Effector memory CD8-positive, alpha-beta T cell (primary cell): Measurements from ENCODE around the gene TMED5.
A peak's percentile ranks its signal among the peaks of the same experiment; 100 is the strongest.
"Not testable (repeated sequence)": the region's sequence is repeated elsewhere in the genome, so short reads cannot be mapped to it uniquely, and the experiment has no call there.

Source experiments
- ATAC-seq: fragments of 150-1000 bp; cut with Tn5 transposase; replicated peaks from 2 replicates; pipeline ENCODE4 v1.10.0; 2021; ENCODE audit warnings: mild to moderate bottlenecking, moderate library complexity
- DNase-seq, 3 experiments: peaks; one replicate each; pipeline ENCODE4 v3.0.0; 2021
- H3K27ac Mint-ChIP-seq, 2 donors: one replicate each; pipeline ENCODE4 v1.8.0; 2022; ENCODE audit warnings: mild to moderate bottlenecking in 2 of 2, mixed read lengths in 2 of 2, moderate library complexity in 2 of 2
- H3K27me3 Mint-ChIP-seq, 2 donors: one replicate each; pipeline ENCODE4 v1.8.0; 2022; ENCODE audit warnings: mixed read lengths in 2 of 2
- H3K36me3 Mint-ChIP-seq: one replicate; pipeline ENCODE4 v1.8.0; 2022; ENCODE audit warnings: mild to moderate bottlenecking, moderate library complexity, mixed read lengths; ENCODE audit not compliant: insufficient read depth
- H3K4me1 Mint-ChIP-seq, 2 donors: one replicate each; pipeline ENCODE4 v1.8.0; 2022; ENCODE audit warnings: low read depth in 2 of 2, mixed read lengths in 2 of 2
- H3K4me3 Mint-ChIP-seq, 2 donors: one replicate each; pipeline ENCODE4 v1.8.0; 2022; ENCODE audit warnings: mild to moderate bottlenecking in 2 of 2, mixed read lengths in 2 of 2, moderate library complexity in 2 of 2
- H3K9me3 Mint-ChIP-seq, 2 donors: one replicate each; pipeline ENCODE4 v1.8.0; 2022; ENCODE audit warnings: mixed read lengths in 2 of 2

Gene TMED5

DNA sequence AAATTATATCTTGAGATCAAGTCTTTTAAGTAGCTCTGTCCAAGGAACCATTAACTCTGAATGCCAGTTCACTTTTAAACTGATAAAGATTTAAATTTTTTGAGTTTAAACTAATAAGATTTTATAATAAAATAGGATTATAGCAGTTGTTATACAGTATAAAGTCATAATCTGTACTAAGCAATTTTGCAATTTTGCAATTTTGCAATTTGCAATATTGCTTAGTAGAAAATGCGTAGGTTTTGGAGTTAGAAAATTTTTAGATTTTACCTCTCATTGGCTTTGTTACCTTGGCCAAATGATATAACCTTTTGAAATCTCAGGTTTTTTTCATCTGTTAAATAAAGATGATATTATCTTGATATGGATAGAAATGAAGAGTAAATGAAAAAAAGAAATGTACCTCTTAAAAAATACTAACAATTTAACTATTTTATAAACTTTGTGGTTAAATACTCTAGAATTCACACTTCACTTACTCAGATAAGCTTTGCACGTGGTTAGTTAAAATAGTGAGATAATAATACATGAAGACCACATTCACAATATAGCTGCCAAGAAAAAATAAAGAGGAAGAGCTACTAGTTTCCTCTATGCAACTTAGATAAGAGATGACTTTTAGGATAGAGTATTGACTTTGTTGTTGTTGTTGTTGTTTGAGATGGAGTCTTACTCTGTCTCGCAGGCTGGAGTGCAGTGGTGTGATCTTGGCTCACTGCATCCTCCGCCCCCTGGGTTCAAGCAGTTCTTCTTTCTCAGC lies 14.2 kb upstream of the TMED5 start:
- ATAC-seq: peak; percentile 43
- H3K4me3 Mint-ChIP-seq: no peak overlapping the region
- peaks cover 5% of the 10 kb centered on the region for H3K36me3 Mint-ChIP-seq
- no peak for DNase-seq
- H3K9me3 Mint-ChIP-seq: no peaks in the 10 kb centered on the region
- H3K27ac Mint-ChIP-seq: peak overlapping the region in 1 of 2 donors; percentile 67
- no peaks in the 10 kb centered on the region for H3K27me3 Mint-ChIP-seq
- H3K4me1 Mint-ChIP-seq: peaks cover 4 to 12% of the 10 kb centered on the region in 2 donors

DNA sequence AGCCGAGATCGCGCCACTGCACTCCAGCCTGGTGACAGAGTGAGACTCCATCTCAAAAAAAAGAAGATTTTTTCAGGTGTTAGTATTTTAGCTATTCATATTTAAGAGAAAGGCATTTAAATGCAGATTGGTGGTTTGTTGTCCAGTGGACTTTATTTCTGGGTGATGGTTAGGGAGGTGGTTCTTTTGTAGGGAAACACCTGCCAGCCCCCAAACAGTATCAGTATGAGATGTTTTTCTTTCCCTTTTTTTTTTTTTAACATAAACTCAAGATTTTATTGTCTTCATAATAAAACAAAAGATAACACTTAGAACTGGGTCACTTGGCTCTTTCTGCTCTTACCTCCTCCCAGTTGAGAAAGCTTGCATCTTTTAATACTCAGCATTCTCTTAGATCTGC lies 10.2 kb upstream of the TMED5 start:
- peaks cover 6 to 13% of the 10 kb centered on the region in 2 donors for H3K4me1 Mint-ChIP-seq
- no peak overlapping the region for H3K27ac Mint-ChIP-seq
- H3K27me3 Mint-ChIP-seq: no peaks in the 10 kb centered on the region
- no peak overlapping the region for H3K4me3 Mint-ChIP-seq
- DNase-seq (no peak), ATAC-seq (no peak)
- H3K36me3 Mint-ChIP-seq: no peaks in the 10 kb centered on the region
- H3K9me3 Mint-ChIP-seq: no peaks in the 10 kb centered on the region

DNA sequence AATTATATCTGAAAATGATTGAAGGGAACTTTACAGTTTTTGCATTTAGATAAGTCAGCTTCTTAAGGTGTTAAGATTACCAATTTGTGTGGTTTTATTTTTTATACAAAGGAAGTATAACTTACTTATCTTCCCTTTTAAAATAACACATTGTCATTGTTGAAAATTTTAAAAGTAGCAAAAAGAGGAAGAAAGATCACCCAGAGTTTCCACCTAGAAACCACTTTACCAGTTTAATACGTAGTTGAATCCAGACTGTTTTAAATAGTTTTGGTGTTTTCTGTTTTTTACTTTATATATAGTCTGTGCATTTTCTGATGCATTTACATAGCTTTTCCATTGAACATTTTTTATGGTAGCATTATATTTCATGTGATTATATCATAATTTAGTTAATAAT lies 6.5 kb upstream of the TMED5 start:
- Mint-ChIP-seq H3K27me3 (no peaks in the 10 kb centered on the region), H3K4me1 (peaks cover 9 to 12% of the 10 kb centered on the region in 2 donors), H3K27ac (no peak overlapping the region), H3K36me3 (peaks cover 3% of the 10 kb centered on the region), H3K9me3 (no peaks in the 10 kb centered on the region), H3K4me3 (no peak overlapping the region)
- DNase-seq (no peak), ATAC-seq (no peak)

DNA sequence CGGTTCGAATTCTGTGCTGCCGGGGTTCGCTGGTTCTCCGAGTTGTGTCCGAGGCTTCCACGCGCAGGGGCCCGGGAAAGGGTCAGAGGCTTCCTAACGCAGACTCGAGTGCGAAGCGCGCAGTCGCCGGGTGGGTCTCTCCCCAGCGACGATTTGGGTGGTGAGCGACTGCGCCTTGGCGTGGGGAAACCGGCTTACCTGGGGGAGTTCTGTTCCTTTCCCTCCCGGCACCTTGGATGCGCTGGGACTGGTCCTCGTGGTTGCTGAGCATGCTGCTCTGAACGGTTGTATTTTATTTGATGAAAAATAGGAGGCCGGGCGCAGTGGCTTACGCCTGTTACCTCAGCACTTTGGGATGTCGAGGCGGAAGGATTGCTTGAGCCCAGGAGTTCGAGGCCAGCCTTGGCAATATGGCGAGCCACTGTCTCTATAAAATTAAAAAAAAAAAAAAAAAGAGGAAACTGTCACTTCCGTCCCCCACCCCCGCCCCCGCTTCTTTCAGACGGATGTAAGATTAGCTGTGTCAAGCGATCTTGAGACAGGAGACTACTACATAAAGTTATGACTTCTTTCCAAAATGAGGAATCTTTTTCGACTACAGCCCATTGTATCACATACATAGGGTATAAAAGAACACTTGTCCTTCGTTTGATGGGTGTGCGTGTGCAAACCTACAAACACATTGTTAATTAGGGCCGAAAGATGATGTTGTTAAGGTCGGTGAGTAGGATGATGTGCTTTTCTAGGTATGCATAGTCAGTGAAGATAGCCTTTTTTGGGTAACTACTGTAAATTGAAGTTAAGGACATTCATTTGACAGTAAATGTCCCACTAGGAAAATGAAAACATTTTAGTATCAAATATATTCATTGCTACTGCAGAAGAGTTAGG lies 755 bp upstream of the TMED5 start, which contains the start of gene CCDC18:
TSS of gene CCDC18 (plus strand) at position 2 of the 891 bp plus-strand sequence. CDS start 2,638 bp downstream, outside the sequence.
- Mint-ChIP-seq H3K9me3 (no peaks in the 10 kb centered on the region), H3K36me3 (peaks cover 36% of the 10 kb centered on the region), H3K27ac (peak within 1 kb of the TSS; percentile 97), H3K4me3 (peak within 1 kb of the TSS; percentile 88 to 99), H3K27me3 (no peaks in the 10 kb centered on the region), H3K4me1 (peaks cover 25 to 34% of the 10 kb centered on the region in 2 donors)
- DNase-seq (peak in 1 of 3 experiments; percentile 54), ATAC-seq (peak; percentile 42)

DNA sequence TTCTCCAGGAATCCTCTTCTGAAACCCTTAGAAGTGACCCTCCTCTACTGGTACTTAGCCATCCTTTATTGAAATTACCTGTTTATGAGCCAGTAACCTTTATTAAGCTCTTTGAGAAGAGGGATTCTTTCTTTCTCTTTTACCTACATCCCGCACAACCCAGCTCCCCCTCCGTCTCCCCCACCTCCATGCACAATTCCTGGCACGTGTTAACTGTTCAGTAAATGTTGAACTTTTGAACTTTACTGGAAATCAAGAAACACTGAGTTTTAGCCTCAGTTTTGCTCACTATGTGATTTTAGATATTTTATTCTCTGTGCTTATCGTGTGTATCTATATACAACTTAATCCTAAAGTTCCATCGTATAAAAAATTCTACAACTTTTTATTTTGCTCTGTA lies 1.8 kb downstream of the TMED5 start:
- ATAC-seq: no peak
- H3K4me3 Mint-ChIP-seq: peak overlapping the region; percentile 88 to 99
- H3K27ac Mint-ChIP-seq: peak overlapping the region; percentile 97
- H3K36me3 Mint-ChIP-seq: peaks cover 36% of the 10 kb centered on the region
- H3K9me3 Mint-ChIP-seq: no peaks in the 10 kb centered on the region
- no peaks in the 10 kb centered on the region for H3K27me3 Mint-ChIP-seq
- H3K4me1 Mint-ChIP-seq: peaks cover 27 to 43% of the 10 kb centered on the region in 2 donors
- no peak for DNase-seq

DNA sequence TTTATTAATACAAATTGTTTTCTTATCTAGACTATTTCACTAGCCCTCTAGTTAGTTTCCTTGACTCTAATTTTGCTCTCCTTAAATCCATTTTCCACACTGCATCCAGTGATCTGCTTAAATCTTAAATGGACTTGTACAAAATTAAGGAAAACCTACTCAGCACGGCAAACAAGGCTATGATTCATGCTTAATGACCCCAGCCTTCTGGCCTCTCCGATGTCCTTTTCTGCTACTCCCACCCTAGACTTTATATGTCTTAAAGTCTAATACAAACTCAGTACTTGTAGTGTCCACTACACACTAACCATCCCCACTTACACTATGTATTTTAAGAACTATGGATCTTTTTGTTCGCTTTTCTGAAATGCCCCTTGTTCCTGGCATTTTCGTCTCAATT lies 2.2 kb downstream of the TMED5 start:
- Mint-ChIP-seq H3K36me3 (peaks cover 36% of the 10 kb centered on the region), H3K27ac (peak overlapping the region; percentile 97), H3K9me3 (no peaks in the 10 kb centered on the region), H3K4me1 (peaks cover 30 to 48% of the 10 kb centered on the region in 2 donors), H3K4me3 (peak overlapping the region; percentile 88 to 99), H3K27me3 (no peaks in the 10 kb centered on the region)
- ATAC-seq (no peak), DNase-seq (no peak)

DNA sequence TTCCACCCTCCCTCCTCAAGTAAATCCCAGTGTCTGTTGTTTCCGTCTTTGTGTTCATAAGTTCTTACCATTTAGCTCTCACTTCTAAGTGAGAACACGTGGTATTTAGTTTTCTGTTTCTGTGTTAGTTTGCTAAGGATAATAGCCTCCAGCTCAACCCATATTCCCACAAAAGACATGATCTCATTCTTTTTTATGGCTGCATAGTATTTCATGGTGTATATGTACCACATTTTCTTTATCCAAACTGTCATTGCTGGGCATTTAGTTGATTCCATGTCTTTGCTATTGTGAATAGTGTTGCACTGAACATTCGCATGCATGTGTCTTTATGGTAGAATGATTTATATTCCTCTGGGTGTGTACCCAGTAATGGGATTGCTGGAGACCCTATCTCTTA lies 5.6 kb downstream of the TMED5 start:
- H3K27me3 Mint-ChIP-seq, DNase-seq, H3K27ac Mint-ChIP-seq, ATAC-seq, H3K9me3 Mint-ChIP-seq: not testable (repeated sequence)
- peaks cover 48 to 70% of the 10 kb centered on the region in 2 donors for H3K4me1 Mint-ChIP-seq
- H3K4me3 Mint-ChIP-seq: peak overlapping the region in 1 of 2 donors; percentile 79
- H3K36me3 Mint-ChIP-seq: peaks cover 16% of the 10 kb centered on the region

DNA sequence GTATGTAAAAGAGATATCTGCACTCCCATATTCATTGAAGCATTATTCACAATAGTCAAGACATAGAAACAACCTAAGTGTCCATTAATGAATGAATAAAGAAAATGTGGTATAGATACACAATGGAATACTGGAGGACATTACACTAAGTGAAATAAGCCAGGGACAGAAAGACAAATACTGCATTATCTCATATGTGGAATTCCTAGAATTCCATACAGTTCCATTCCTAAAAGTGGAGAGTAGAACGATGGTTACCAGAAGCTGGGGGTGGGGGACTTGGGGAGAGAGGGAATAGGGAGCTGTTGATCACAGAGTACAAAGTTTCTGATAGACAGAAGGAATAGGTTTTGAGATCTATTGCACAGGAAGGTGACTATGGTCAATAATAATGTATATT lies 7.4 kb downstream of the TMED5 start:
- DNase-seq (no peak), ATAC-seq (no peak)
- Mint-ChIP-seq H3K36me3 (peaks cover 13% of the 10 kb centered on the region), H3K9me3 (peaks cover 0 to 3% of the 10 kb centered on the region in 2 donors), H3K27me3 (no peaks in the 10 kb centered on the region), H3K4me3 (peak overlapping the region; percentile 79 to 84), H3K27ac (peak overlapping the region in 1 of 2 donors; percentile 58), H3K4me1 (peaks cover 50 to 73% of the 10 kb centered on the region in 2 donors)

DNA sequence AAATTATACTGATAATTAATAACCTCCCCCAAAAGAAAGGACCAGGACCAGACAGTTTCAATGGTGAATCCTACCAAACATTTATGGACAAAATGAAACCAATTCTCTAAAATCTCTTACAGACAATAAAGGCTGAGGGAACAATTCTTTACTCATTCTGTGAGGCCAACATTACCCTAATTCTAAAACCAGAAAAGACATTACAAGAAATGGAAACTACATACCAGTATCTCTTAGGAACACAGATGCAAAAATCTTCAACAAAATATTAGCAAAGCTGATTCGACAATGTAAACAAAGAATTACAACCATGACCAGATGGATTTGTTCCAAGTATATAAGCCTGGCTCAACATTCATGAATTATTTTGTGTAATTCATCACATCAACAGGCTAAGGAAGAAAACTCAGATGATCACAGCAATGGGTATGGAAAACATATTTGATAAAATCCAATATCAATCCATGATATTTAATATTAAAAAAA lies 8.6 kb downstream of the TMED5 start:
- DNase-seq (no peak), ATAC-seq (no peak)
- Mint-ChIP-seq H3K4me1 (peaks cover 55 to 77% of the 10 kb centered on the region in 2 donors), H3K27ac (peak overlapping the region; percentile 58 to 87), H3K9me3 (peaks cover 0 to 9% of the 10 kb centered on the region in 2 donors), H3K27me3 (no peaks in the 10 kb centered on the region), H3K4me3 (peak overlapping the region; percentile 79 to 84), H3K36me3 (peaks cover 5% of the 10 kb centered on the region)

DNA sequence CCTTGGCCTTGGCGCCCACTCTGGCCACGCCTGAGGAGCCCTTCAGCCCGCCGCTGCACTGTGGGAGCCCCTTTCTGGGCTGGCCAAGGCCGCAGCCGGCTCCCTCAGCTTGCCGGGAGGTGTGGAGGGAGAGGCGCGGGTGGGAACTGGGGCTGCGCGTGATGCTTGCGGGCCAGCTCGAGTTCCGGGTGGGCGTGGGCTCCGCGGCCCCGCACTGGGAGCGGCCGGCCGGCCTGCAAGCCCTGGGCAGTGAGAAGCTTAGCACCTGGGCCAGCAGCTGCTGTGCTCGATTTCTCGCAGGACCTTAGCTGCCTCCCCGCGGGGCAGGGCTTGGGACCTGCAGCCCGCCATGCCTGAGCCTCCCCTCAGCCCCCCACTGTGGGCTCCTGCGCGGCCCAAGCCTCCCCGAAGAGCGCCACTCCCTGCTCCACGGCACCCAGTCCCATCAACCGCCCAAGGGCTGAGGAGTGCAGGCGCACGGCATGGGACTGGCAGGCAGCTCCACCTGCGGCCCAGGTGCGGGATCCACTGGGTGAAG lies 10.0 kb downstream of the TMED5 start:
- H3K4me1 Mint-ChIP-seq: peaks cover 56 to 81% of the 10 kb centered on the region in 2 donors
- H3K9me3 Mint-ChIP-seq, H3K36me3 Mint-ChIP-seq: not testable (repeated sequence)

DNA sequence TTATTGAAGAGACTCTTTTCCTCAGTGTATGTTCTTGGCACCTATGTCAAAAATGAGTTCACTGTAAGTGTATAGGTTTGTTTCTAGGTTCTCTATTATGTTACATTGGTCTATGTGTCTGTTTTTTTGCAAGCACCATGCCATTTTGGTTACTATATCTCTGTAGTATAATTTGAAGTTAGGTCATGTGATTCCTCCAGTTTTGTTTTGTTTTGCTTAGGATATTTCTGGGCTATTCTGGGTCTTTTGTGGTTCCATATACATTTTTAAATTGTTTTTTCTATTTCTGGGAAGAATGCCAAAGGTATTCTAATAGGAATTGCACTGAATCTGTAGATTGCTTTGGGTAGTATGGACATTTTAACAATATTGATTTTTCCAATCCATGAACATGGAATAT lies 13.2 kb downstream of the TMED5 start:
- H3K27me3 Mint-ChIP-seq: no peaks in the 10 kb centered on the region
- H3K4me1 Mint-ChIP-seq: peaks cover 44 to 71% of the 10 kb centered on the region in 2 donors
- peaks cover 0 to 9% of the 10 kb centered on the region in 2 donors for H3K9me3 Mint-ChIP-seq
- no peak overlapping the region for H3K4me3 Mint-ChIP-seq
- peaks cover 10% of the 10 kb centered on the region for H3K36me3 Mint-ChIP-seq
- no peak overlapping the region for H3K27ac Mint-ChIP-seq
- no peak for ATAC-seq
- DNase-seq: no peak

More for the DNA sequence above, 10.0 kb downstream of the TMED5 start:
- DNase-seq, ATAC-seq, H3K27me3 Mint-ChIP-seq, H3K27ac Mint-ChIP-seq: not testable (repeated sequence)
- peak overlapping the region; percentile 79 to 84 for H3K4me3 Mint-ChIP-seq

DNA sequence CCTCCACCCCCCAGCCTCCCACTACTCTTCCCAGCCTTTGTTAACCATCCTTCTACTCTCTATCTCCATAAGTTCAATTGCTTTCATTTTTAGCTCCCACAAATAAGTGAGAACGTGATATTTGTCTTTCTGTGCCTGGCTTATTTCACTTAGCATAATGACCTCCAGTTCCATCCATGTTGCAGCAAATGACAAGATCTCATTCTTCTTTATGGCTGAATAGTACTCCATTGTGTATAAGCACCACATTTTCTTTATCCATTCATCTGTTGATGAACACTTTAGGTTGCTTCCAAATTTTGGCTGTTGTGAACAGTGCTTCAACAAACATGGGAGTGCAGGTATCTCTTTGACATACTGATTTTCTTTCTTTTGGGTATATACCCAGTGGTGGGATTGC lies 14.3 kb downstream of the TMED5 start:
- H3K36me3 Mint-ChIP-seq: peaks cover 18% of the 10 kb centered on the region
- ATAC-seq, H3K9me3 Mint-ChIP-seq, DNase-seq, H3K4me3 Mint-ChIP-seq, H3K27me3 Mint-ChIP-seq: not testable (repeated sequence)
- H3K4me1 Mint-ChIP-seq: peaks cover 43 to 70% of the 10 kb centered on the region in 2 donors
- H3K27ac Mint-ChIP-seq: peak overlapping the region in 1 of 2 donors; percentile 32

DNA sequence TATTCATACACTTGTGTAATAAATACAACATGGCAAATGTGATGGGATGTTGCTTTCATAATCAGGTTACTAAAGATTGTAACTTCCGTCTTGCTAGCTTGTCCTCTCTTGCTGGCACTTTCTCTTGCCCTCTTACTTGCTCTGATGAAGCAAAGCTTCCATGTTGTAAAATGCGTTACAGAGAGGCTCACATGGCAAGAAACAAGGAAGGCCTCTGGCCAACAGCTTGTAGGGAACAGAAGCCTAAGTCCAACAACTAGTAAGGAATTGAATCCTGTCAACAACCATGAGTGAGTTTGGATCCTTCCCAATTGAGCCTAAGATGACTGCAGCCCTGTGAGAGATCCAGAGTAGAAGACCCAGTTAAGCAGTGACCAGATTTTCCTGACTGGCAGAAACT lies 15.4 kb downstream of the TMED5 start:
- H3K4me3 Mint-ChIP-seq: no peak overlapping the region
- peaks cover 40 to 69% of the 10 kb centered on the region in 2 donors for H3K4me1 Mint-ChIP-seq
- ATAC-seq: no peak
- H3K9me3 Mint-ChIP-seq: peaks cover 0 to 9% of the 10 kb centered on the region in 2 donors
- no peaks in the 10 kb centered on the region for H3K27me3 Mint-ChIP-seq
- DNase-seq: no peak
- H3K27ac Mint-ChIP-seq: peak overlapping the region in 1 of 2 donors; percentile 17
- H3K36me3 Mint-ChIP-seq: peaks cover 23% of the 10 kb centered on the region
